NB4 (cell line): ENCODE results near the gene ANXA3.
"Not testable (repeated sequence)": the region's sequence is repeated elsewhere in the genome, so short reads cannot be mapped to it uniquely, and the experiment has no call there.

Experiments
- DNase-seq: peaks from one replicate; pipeline ENCODE4 v3.0.0; 2010; ENCODE audit warnings: low read depth
- H3K4me3 ChIP-seq: one replicate; pipeline ENCODE4 v1.5.1; 2011; ENCODE audit warnings: mild to moderate bottlenecking, low read depth, low read length, moderate library complexity
- CTCF ChIP-seq: IDR thresholded peaks from one replicate; pipeline ENCODE4 v1.5.1; 2012; ENCODE audit warnings: low read depth, low read length
- MAX ChIP-seq: IDR thresholded peaks from 2 replicates; pipeline ENCODE4 v1.6.1; 2011; ENCODE audit warnings: low read depth, low read length
- MYC ChIP-seq: IDR thresholded peaks from 2 replicates; pipeline ENCODE4 v1.6.1; 2011; ENCODE audit warnings: low read depth, low read length
- POLR2A ChIP-seq: IDR thresholded peaks from 2 replicates; pipeline ENCODE4 v1.6.1; 2011; ENCODE audit warnings: mild to moderate bottlenecking; ENCODE audit not compliant: insufficient read length; ENCODE audit errors: extremely low read depth

ANXA3 gene

GRCh38 chr4:78544678-78545077 is 6.9 kb upstream of the ANXA3 start:
- no peak for DNase-seq
- TF ChIP-seq MAX (no peak), CTCF (no peak), POLR2A (no peak), MYC (no peak)

GRCh38 chr4:78545275-78546246 is 6.0 kb upstream of the ANXA3 start:
- TF ChIP-seq POLR2A: no peak
- no peak for TF ChIP-seq MAX
- TF ChIP-seq MYC: no peak
- no peak for TF ChIP-seq CTCF
- DNase-seq: no peak
- no peak overlapping the region for H3K4me3 ChIP-seq

More at GRCh38 chr4:78544678-78545077, 6.9 kb upstream of the ANXA3 start:
- no peak overlapping the region for H3K4me3 ChIP-seq

GRCh38 chr4:78547899-78548298 is 3.7 kb upstream of the ANXA3 start:
- DNase-seq, H3K4me3 ChIP-seq: not testable (repeated sequence)

- not testable (repeated sequence) for H3K4me3 ChIP-seq, DNase-seq
Measured at GRCh38 chr4:78548889-78549288, 2.7 kb upstream of the ANXA3 start.

- DNase-seq: peak; percentile 30
- no peak overlapping the region for H3K4me3 ChIP-seq
- no peak for TF ChIP-seq MYC
- TF ChIP-seq CTCF: no peak
- TF ChIP-seq POLR2A: no peak
- TF ChIP-seq MAX: no peak
Measured at GRCh38 chr4:78552389-78553042, 946 bp downstream of the ANXA3 start.

- DNase-seq: no peak
- H3K4me3 ChIP-seq: no peak overlapping the region
- TF ChIP-seq POLR2A (no peak), MAX (no peak), CTCF (no peak), MYC (no peak)
Measured at GRCh38 chr4:78553043-78553396, 1.4 kb downstream of the ANXA3 start.
